Endothelial cell of hepatic sinusoid (primary cell): ENCODE results near the gene OR4A5.
"Not testable (repeated sequence)": the region's sequence is repeated elsewhere in the genome, so short reads cannot be mapped to it uniquely, and the experiment has no call there.

Experiments
- in situ Hi-C: cut with HindIII; loops from 2 replicates; pipeline ENCODE4 v1.10.0; 2017; ENCODE audit warnings: low sequenced_read_pairs

The OR4A5 gene

GRCh38 chr11:54706532-54706931, at the start of gene OR4A5:
Gene OR4A5, plus strand, starts transcription at chr11:54706832. Its CDS starts 53 bp downstream, at chr11:54706885.
- in situ Hi-C loops, result not testable (repeated sequence)

- in situ Hi-C loops, result not testable (repeated sequence)
These were observed 13.5 kb downstream of the OR4A5 start for GRCh38 chr11:54720094-54720493.
